ENCODE measurements around the gene C9orf50.
A peak's percentile ranks its signal among the peaks of the same experiment; 100 is the strongest.

The C9orf50 gene

GRCh38 chr9:129572517-129572916 is 48.4 kb downstream of the C9orf50 start:
- TF ChIP-seq CTCF (IDR thresholded peaks at IDR 0.05) = no peak
- no peaks in the 10 kb centered on the region for H3K79me2 ChIP-seq
- H3K4me1 ChIP-seq = peaks cover 9% of the 10 kb centered on the region
- no peak overlapping the region for H3K9ac ChIP-seq
- H3K27ac ChIP-seq = no peak overlapping the region
- H3K4me2 ChIP-seq (ENCODE audit: low read length) = no peak overlapping the region
- H3K9me3 ChIP-seq (ENCODE audit: control insufficient read depth, low read length) = no peaks in the 10 kb centered on the region
- H2AFZ ChIP-seq = no peak overlapping the region
- H3K36me3 ChIP-seq (ENCODE audit: control insufficient read depth, insufficient read depth, low read length) = no peaks in the 10 kb centered on the region
- H3K27me3 ChIP-seq (ENCODE audit: control insufficient read depth, insufficient read depth, low read length) = no peaks in the 10 kb centered on the region
- H3K4me3 ChIP-seq (ENCODE audit: low read depth, low read length) = no peak overlapping the region

DNA sequence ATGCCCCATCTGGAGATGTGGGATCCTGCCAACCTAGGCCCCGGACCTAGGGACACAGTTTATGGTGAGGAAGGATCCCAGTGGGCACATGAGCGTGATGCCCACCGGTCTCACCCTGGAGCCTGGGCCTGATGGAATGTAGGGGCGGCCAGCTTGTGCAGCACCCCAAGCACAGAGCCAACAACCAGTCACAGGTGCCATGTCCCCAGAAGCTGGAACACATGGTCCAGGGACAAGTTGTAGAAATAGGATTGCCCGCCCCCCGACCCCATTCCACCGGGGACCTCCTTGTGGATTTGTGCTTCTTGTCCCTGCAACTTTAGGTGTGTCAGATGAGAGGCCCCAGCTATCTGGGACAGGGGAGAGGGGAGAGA is 48.9 kb downstream of the C9orf50 start:
- Histone ChIP-seq H3K4me2 (ENCODE audit: low read length) (no peak overlapping the region), H3K79me2 (no peaks in the 10 kb centered on the region), H2AFZ (no peak overlapping the region), H3K9ac (no peak overlapping the region), H3K36me3 (ENCODE audit: control insufficient read depth, insufficient read depth, low read length) (no peaks in the 10 kb centered on the region), H3K4me1 (peaks cover 9% of the 10 kb centered on the region), H3K27me3 (ENCODE audit: control insufficient read depth, insufficient read depth, low read length) (no peaks in the 10 kb centered on the region), H3K27ac (no peak overlapping the region), H3K4me3 (ENCODE audit: low read depth, low read length) (no peak overlapping the region), H3K9me3 (ENCODE audit: control insufficient read depth, low read length) (no peaks in the 10 kb centered on the region)
- no peak for TF ChIP-seq CTCF (IDR thresholded peaks at IDR 0.05)

GRCh38 chr9:129571298-129572051 is 49.4 kb downstream of the C9orf50 start:
- Histone ChIP-seq H3K4me2 (ENCODE audit: low read length) (no peak overlapping the region), H2AFZ (no peak overlapping the region), H3K4me3 (ENCODE audit: low read depth, low read length) (no peak overlapping the region), H3K4me1 (peaks cover 9% of the 10 kb centered on the region), H3K36me3 (ENCODE audit: control insufficient read depth, insufficient read depth, low read length) (no peaks in the 10 kb centered on the region), H3K79me2 (no peaks in the 10 kb centered on the region), H3K27ac (no peak overlapping the region), H3K9me3 (ENCODE audit: control insufficient read depth, low read length) (no peaks in the 10 kb centered on the region), H3K27me3 (ENCODE audit: control insufficient read depth, insufficient read depth, low read length) (no peaks in the 10 kb centered on the region), H3K9ac (no peak overlapping the region)
- TF ChIP-seq CTCF (IDR thresholded peaks at IDR 0.05) = no peak

DNA sequence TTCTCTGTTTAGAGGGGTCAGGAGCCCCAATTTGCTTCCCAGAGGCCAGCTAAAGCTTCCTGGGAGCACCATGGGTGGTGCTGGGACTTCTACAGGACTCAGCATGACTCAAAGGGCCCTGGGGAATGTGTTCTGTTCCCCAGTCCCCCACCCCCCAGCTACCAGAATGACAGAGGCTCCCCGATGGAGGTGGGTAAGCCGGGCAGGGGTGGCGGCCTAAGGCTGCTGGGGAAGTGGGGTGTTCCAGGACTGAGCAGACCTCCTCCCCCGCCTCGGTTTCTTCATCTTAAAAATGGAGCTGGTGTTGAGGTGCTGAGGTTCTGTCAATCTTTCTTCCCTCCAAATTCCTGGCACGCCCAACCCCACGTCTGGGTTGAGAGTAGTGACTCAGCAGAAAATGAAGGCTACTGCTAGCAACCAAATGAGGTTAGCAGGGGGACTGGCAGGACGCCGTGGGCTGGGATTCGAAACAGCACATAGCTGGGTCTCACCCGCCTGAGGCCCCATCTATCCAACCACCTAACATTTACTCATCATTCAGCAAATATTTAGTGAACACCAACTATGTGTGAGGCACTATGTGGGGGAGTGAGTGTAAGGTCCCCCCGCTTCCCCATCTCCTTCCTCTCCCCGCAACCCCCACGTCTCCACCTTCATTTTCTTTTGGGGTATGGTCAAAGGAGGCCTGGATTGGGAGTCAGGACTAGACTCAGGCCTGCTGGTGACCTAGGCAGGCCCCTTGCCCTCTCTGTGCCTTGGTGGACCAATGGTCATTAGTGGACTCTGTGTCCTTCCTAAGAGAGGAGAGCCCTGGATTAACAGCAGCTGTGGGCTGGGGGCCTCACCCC is 50.2 kb downstream of the C9orf50 start:
- H3K27me3 ChIP-seq (ENCODE audit: control insufficient read depth, insufficient read depth, low read length) = no peaks in the 10 kb centered on the region
- H3K4me1 ChIP-seq = peaks cover 9% of the 10 kb centered on the region
- peak overlapping the region; percentile 22 for H2AFZ ChIP-seq
- no peaks in the 10 kb centered on the region for H3K9me3 ChIP-seq (ENCODE audit: control insufficient read depth, low read length)
- H3K4me3 ChIP-seq (ENCODE audit: low read depth, low read length) = no peak overlapping the region
- no peaks in the 10 kb centered on the region for H3K79me2 ChIP-seq
- peak overlapping the region; percentile 7 for H3K27ac ChIP-seq
- H3K36me3 ChIP-seq (ENCODE audit: control insufficient read depth, insufficient read depth, low read length) = no peaks in the 10 kb centered on the region
- TF ChIP-seq CTCF (IDR thresholded peaks at IDR 0.05) = no peak
- no peak overlapping the region for H3K4me2 ChIP-seq (ENCODE audit: low read length)
- no peak overlapping the region for H3K9ac ChIP-seq

Measured in parathyroid adenoma (tissue), 2 donors.